Neural cell (in vitro differentiated cells): ENCODE data around the gene CRTC1. TPM values are rescaled to one million over a fixed set of nuclear protein-coding genes. Genes with fewer than 3 reads are reported as not detected.

Experiments
- H2AFZ ChIP-seq: fragments of 200-600, 300-800 bp; sonication (generic), shearing (Covaris generic); 2 replicates; pipeline ENCODE4 v1.6.0; 2014; ENCODE audit warnings: low read depth, mild to moderate bottlenecking, antibody characterized with exemption, low read length, moderate library complexity
- H3F3A ChIP-seq: fragments of 200-600 bp; shearing (Covaris generic); 2 replicates; pipeline ENCODE4 v1.6.1; 2016; ENCODE audit warnings: mild to moderate bottlenecking, moderate library complexity, mixed read lengths, antibody characterized with exemption, low read length; ENCODE audit not compliant: insufficient read depth, poor library complexity, severe bottlenecking
- H3K27ac ChIP-seq: fragments of 200-600, 300-800 bp; sonication (generic), shearing (Covaris generic); 2 replicates; pipeline ENCODE4 v1.5.1; 2014; ENCODE audit warnings: mild to moderate bottlenecking, low read length, moderate library complexity
- H3K27me3 ChIP-seq: fragments of 300-800, 200-600 bp; sonication (generic), shearing (Covaris generic); 2 replicates; pipeline ENCODE4 v1.6.0; 2014; ENCODE audit warnings: mild to moderate bottlenecking, low read depth, low read length, moderate library complexity; ENCODE audit not compliant: insufficient read depth
- H3K36me3 ChIP-seq: fragments of 300-800, 200-600 bp; sonication (generic), shearing (Covaris generic); 2 replicates; pipeline ENCODE4 v1.5.1; 2014; ENCODE audit warnings: mild to moderate bottlenecking, antibody characterized with exemption, low read length, moderate library complexity; ENCODE audit not compliant: insufficient read depth
- H3K4me2 ChIP-seq: fragments of 300-800, 200-600 bp; sonication (generic), shearing (Covaris generic); 2 replicates; pipeline ENCODE4 v1.6.0; 2014; ENCODE audit warnings: mild to moderate bottlenecking, low read length
- H3K4me3 ChIP-seq: fragments of 300-800, 200-600 bp; sonication (generic), shearing (Covaris generic); 2 replicates; pipeline ENCODE4 v1.5.1; 2014; ENCODE audit warnings: mild to moderate bottlenecking, low read length, moderate library complexity
- H3K79me2 ChIP-seq: fragments of 200-600 bp; shearing (Covaris generic); replicated peaks from 2 replicates; pipeline ENCODE4 v1.6.0; 2014; ENCODE audit warnings: mild to moderate bottlenecking, low read length, moderate library complexity; ENCODE audit not compliant: insufficient read depth
- H3K9ac ChIP-seq: fragments of 300-800, 200-600 bp; sonication (generic), shearing (Covaris generic); 2 replicates; pipeline ENCODE4 v1.6.1; 2016; ENCODE audit warnings: mild to moderate bottlenecking, low read length, mixed read lengths
- H3K9me2 ChIP-seq: fragments of 200-600 bp; shearing (Covaris generic); 2 replicates; pipeline ENCODE4 v1.6.1; 2016; ENCODE audit warnings: mild to moderate bottlenecking, low read length, mixed read lengths; ENCODE audit not compliant: insufficient read depth
- H3K9me3 ChIP-seq: fragments of 200-600, 300-800 bp; sonication (generic), shearing (Covaris generic); 2 replicates; pipeline ENCODE4 v1.6.1; 2016; ENCODE audit warnings: mild to moderate bottlenecking, mixed run types, low read length, moderate library complexity, mixed read lengths
- H4K20me1 ChIP-seq: fragments of 200-600 bp; shearing (Covaris generic); 2 replicates; pipeline ENCODE4 v1.6.1; 2016; ENCODE audit warnings: mild to moderate bottlenecking, mixed run types; ENCODE audit not compliant: insufficient read depth
- EP300 ChIP-seq: fragments of 450-650 bp; conservative IDR thresholded peaks from 2 replicates; pipeline ENCODE4 v1.6.1; 2014; ENCODE audit warnings: antibody characterized with exemption, mild to moderate bottlenecking, moderate library complexity; ENCODE audit not compliant: poor library complexity, severe bottlenecking
- EZH2 ChIP-seq: fragments of 200-600, 300-800 bp; shearing (Covaris generic), sonication (generic); IDR thresholded peaks from 2 replicates; pipeline ENCODE4 v1.6.1; 2014; ENCODE audit warnings: antibody characterized with exemption, low read length, borderline replicate concordance, mild to moderate bottlenecking; ENCODE audit not compliant: insufficient read depth, poor library complexity, severe bottlenecking
- MXI1 ChIP-seq: fragments of 450-650 bp; conservative IDR thresholded peaks from 2 replicates; pipeline ENCODE4 v1.6.1; 2014; ENCODE audit warnings: antibody characterized with exemption, mild to moderate bottlenecking; ENCODE audit not compliant: poor library complexity, severe bottlenecking
- POLR2AphosphoS5 ChIP-seq: IDR thresholded peaks from 2 replicates; pipeline ENCODE4 v1.6.1; 2012
- RAD21 ChIP-seq: fragments of 450-650 bp; conservative IDR thresholded peaks from 2 replicates; pipeline ENCODE4 v1.6.1; 2014; ENCODE audit warnings: antibody characterized with exemption, mild to moderate bottlenecking, moderate library complexity
- SMC3 ChIP-seq: fragments of 450-650 bp; conservative IDR thresholded peaks from 2 replicates; pipeline ENCODE4 v1.6.1; 2014; ENCODE audit warnings: antibody characterized with exemption, mild to moderate bottlenecking, moderate library complexity; ENCODE audit not compliant: poor library complexity
- TAF1 ChIP-seq: IDR thresholded peaks from 2 replicates; pipeline ENCODE4 v1.6.1; 2012; ENCODE audit warnings: low read depth
- polyA plus RNA-seq: library from polyadenylated mRNA; depleted of rRNA; stranded (reverse); fragments of >200 nt; gene quantifications from 2 replicates; pipeline ENCODE4 v1.2.3, GENCODE V29; 2014
- TF ChIP-seq, protein P1 (sequence below): fragments of 450-650 bp; IDR thresholded peaks from 2 replicates; pipeline ENCODE4 v1.5.1; 2014; ENCODE audit warnings: antibody characterized with exemption, mild to moderate bottlenecking, moderate library complexity; ENCODE audit not compliant: poor library complexity, severe bottlenecking
- TF ChIP-seq, protein P2 (sequence below): IDR thresholded peaks from 2 replicates; pipeline ENCODE4 v1.6.1; 2012; ENCODE audit warnings: borderline replicate concordance

CRTC1 gene
- polyA plus RNA-seq, 1 donor from 2014 or later = 10.4 TPM

DNA sequence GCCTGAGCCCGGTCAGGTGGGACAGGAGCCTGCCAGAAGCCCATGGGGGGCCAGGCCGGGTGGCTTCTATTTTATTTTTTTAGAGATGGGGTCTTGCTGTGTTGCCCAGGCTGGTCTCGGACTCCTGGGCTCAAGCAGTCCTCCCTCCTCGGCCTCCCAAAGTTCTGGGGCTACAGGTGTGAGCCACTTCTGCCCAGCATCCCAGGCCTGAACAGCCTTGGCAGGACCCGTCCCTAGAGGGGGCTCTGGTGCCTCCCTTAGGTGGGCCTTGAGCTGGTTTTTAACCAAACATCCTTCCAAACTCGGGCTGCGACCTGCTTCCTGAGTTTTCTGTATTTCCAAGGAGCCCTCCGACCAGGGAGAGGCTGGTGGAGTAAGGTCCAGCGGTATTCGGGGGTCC lies 97.2 kb downstream of the CRTC1 start:
- H3K9me2 ChIP-seq = no peaks in the 10 kb centered on the region
- no peaks in the 10 kb centered on the region for H3K36me3 ChIP-seq
- no peaks in the 10 kb centered on the region for H4K20me1 ChIP-seq
- TF ChIP-seq POLR2AphosphoS5 (no peak), SMC3 (no peak), RAD21 (no peak), EP300 (no peak), EZH2 (no peak), TAF1 (no peak), MXI1 (no peak)
- TF ChIP-seq, protein P1, sequence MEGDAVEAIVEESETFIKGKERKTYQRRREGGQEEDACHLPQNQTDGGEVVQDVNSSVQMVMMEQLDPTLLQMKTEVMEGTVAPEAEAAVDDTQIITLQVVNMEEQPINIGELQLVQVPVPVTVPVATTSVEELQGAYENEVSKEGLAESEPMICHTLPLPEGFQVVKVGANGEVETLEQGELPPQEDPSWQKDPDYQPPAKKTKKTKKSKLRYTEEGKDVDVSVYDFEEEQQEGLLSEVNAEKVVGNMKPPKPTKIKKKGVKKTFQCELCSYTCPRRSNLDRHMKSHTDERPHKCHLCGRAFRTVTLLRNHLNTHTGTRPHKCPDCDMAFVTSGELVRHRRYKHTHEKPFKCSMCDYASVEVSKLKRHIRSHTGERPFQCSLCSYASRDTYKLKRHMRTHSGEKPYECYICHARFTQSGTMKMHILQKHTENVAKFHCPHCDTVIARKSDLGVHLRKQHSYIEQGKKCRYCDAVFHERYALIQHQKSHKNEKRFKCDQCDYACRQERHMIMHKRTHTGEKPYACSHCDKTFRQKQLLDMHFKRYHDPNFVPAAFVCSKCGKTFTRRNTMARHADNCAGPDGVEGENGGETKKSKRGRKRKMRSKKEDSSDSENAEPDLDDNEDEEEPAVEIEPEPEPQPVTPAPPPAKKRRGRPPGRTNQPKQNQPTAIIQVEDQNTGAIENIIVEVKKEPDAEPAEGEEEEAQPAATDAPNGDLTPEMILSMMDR = no peak
- TF ChIP-seq, protein P2, sequence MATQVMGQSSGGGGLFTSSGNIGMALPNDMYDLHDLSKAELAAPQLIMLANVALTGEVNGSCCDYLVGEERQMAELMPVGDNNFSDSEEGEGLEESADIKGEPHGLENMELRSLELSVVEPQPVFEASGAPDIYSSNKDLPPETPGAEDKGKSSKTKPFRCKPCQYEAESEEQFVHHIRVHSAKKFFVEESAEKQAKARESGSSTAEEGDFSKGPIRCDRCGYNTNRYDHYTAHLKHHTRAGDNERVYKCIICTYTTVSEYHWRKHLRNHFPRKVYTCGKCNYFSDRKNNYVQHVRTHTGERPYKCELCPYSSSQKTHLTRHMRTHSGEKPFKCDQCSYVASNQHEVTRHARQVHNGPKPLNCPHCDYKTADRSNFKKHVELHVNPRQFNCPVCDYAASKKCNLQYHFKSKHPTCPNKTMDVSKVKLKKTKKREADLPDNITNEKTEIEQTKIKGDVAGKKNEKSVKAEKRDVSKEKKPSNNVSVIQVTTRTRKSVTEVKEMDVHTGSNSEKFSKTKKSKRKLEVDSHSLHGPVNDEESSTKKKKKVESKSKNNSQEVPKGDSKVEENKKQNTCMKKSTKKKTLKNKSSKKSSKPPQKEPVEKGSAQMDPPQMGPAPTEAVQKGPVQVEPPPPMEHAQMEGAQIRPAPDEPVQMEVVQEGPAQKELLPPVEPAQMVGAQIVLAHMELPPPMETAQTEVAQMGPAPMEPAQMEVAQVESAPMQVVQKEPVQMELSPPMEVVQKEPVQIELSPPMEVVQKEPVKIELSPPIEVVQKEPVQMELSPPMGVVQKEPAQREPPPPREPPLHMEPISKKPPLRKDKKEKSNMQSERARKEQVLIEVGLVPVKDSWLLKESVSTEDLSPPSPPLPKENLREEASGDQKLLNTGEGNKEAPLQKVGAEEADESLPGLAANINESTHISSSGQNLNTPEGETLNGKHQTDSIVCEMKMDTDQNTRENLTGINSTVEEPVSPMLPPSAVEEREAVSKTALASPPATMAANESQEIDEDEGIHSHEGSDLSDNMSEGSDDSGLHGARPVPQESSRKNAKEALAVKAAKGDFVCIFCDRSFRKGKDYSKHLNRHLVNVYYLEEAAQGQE = no peak
- H2AFZ ChIP-seq = no peak overlapping the region
- H3K27me3 ChIP-seq = peaks cover 13% of the 10 kb centered on the region
- H3K4me3 ChIP-seq = no peak overlapping the region
- H3K79me2 ChIP-seq = no peaks in the 10 kb centered on the region
- H3F3A ChIP-seq = no peaks in the 10 kb centered on the region
- no peak overlapping the region for H3K4me2 ChIP-seq
- H3K27ac ChIP-seq = no peak overlapping the region
- no peaks in the 10 kb centered on the region for H3K9me3 ChIP-seq
- no peak overlapping the region for H3K9ac ChIP-seq

DNA sequence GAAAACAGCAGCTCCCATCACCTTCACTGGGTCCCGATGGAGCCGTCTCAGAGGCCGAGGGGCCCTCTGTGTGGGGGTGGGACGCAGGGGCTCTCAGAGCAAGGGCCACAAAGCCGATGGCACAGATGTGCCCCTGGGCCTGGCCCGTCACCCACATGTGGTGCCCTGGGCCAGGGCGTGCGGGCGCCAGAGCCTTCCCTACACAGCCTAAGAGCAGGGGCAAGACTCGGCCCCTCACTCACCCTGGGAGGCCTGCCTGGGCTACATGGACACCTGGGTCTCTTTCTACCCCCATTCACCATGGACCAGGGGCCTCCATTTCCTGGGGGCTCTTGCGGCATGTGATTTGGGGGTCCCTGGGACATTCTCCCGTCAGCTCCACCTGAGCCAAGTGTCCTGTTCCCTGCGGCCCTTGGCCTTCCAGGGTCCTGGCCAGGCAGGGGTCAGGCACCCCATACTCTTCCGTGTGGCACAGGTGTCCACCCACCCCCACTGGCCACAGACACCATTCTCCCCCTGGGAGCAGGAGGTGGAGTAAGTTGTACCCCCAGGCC lies 97.6 kb downstream of the CRTC1 start:
- no peak overlapping the region for H3K4me3 ChIP-seq
- H3K4me2 ChIP-seq = no peak overlapping the region
- H3K79me2 ChIP-seq = no peaks in the 10 kb centered on the region
- no peak overlapping the region for H2AFZ ChIP-seq
- H3K9me2 ChIP-seq = no peaks in the 10 kb centered on the region
- H3K9ac ChIP-seq = no peak overlapping the region
- no peaks in the 10 kb centered on the region for H4K20me1 ChIP-seq
- H3K9me3 ChIP-seq = no peaks in the 10 kb centered on the region
- TF ChIP-seq RAD21 (no peak), EP300 (no peak), MXI1 (no peak), SMC3 (no peak), TAF1 (no peak), POLR2AphosphoS5 (no peak), EZH2 (no peak)
- TF ChIP-seq, protein P2 = no peak
- TF ChIP-seq, protein P1 = no peak
- H3F3A ChIP-seq = no peaks in the 10 kb centered on the region
- H3K27me3 ChIP-seq = peaks cover 17% of the 10 kb centered on the region
- H3K27ac ChIP-seq = no peak overlapping the region
- no peaks in the 10 kb centered on the region for H3K36me3 ChIP-seq
